T-helper 22 cell (primary cell): ENCODE results near the gene TBC1D20.
"Not testable (repeated sequence)": the region's sequence is repeated elsewhere in the genome, so short reads cannot be mapped to it uniquely, and the experiment has no call there.

Experiments
- DNase-seq: peaks from one replicate; pipeline ENCODE4 v3.0.0-alpha.2; 2020; ENCODE audit warnings: low read depth

TBC1D20 gene

GRCh38 chr20:462199-462991, at the start of gene TBC1D20:
Gene TBC1D20 (minus strand): TSS chr20:462533. CDS start chr20:462405, 128 bp downstream.
- DNase-seq = peak; percentile 75

GRCh38 chr20:510328-511057, 48.2 kb upstream of the TBC1D20 start:
- DNase-seq = not testable (repeated sequence)

GRCh38 chr20:508364-508787, 46.0 kb upstream of the TBC1D20 start:
- DNase-seq = not testable (repeated sequence)

GRCh38 chr20:507761-508332, 45.5 kb upstream of the TBC1D20 start:
- no peak for DNase-seq

- no peak for DNase-seq
These were observed 44.8 kb upstream of the TBC1D20 start for GRCh38 chr20:507006-507758.

- no peak for DNase-seq
These were observed 42.3 kb upstream of the TBC1D20 start for GRCh38 chr20:504632-505075.

GRCh38 chr20:503048-503737, 40.9 kb upstream of the TBC1D20 start:
- DNase-seq = no peak

- DNase-seq = no peak
These were observed 35.6 kb upstream of the TBC1D20 start for GRCh38 chr20:497979-498378.

GRCh38 chr20:496126-496696, 33.9 kb upstream of the TBC1D20 start:
- DNase-seq = no peak

- no peak for DNase-seq
These were observed 29.8 kb upstream of the TBC1D20 start for GRCh38 chr20:492159-492558.

- DNase-seq = no peak
These were observed 25.3 kb upstream of the TBC1D20 start for GRCh38 chr20:487655-488054.

GRCh38 chr20:483815-484644, 21.7 kb upstream of the TBC1D20 start:
- no peak for DNase-seq

GRCh38 chr20:481167-481566, 18.8 kb upstream of the TBC1D20 start:
- DNase-seq = no peak

GRCh38 chr20:480044-480443, 17.7 kb upstream of the TBC1D20 start:
- DNase-seq = no peak

- no peak for DNase-seq
These were observed 17.2 kb upstream of the TBC1D20 start for GRCh38 chr20:479487-479886.

- no peak for DNase-seq
These were observed 16.7 kb upstream of the TBC1D20 start for GRCh38 chr20:478949-479429.

- DNase-seq = no peak
These were observed 15.9 kb upstream of the TBC1D20 start for GRCh38 chr20:478010-478948.

GRCh38 chr20:476561-477249, 14.4 kb upstream of the TBC1D20 start:
- not testable (repeated sequence) for DNase-seq
